CD4-positive, alpha-beta T cell treated with Interleukin-21 for 1 hour (primary cell): ENCODE measurements around the gene SNAPC4.
"Not testable (repeated sequence)": the region's sequence is repeated elsewhere in the genome, so short reads cannot be mapped to it uniquely, and the experiment has no call there.

ENCODE experiments used
- DNase-seq: peaks from one replicate; pipeline ENCODE4 v3.0.0-alpha.2; 2020

SNAPC4 gene

GRCh38 chr9:136352682-136353081 is 47.3 kb downstream of the SNAPC4 start:
- no peak for DNase-seq

- not testable (repeated sequence) for DNase-seq
Observed at GRCh38 chr9:136351868-136352267, 48.1 kb downstream of the SNAPC4 start.

- no peak for DNase-seq
Observed at GRCh38 chr9:136351252-136351800, 48.6 kb downstream of the SNAPC4 start.
